DOHH2 (cell line): ENCODE measurements around the gene ARIH2.
A peak's percentile ranks its signal among the peaks of the same experiment; 100 is the strongest.

Experiments
- H3F3A ChIP-seq: fragments of 200-600 bp; sonication (generic), shearing (Covaris generic); 2 replicates; pipeline ENCODE4 v1.6.0; 2016; ENCODE audit warnings: antibody characterized with exemption, mild to moderate bottlenecking; ENCODE audit not compliant: control insufficient read depth, insufficient read depth
- H3K27ac ChIP-seq: fragments of 200-600 bp; sonication (generic); 2 replicates; pipeline ENCODE4 v1.5.1; 2014; ENCODE audit warnings: low read depth, mild to moderate bottlenecking, low read length, moderate library complexity
- H3K27me3 ChIP-seq: fragments of 200-600 bp; sonication (generic); 2 replicates; pipeline ENCODE4 v1.6.1; 2014; ENCODE audit warnings: mild to moderate bottlenecking, low read length, mixed read lengths; ENCODE audit not compliant: control insufficient read depth
- H3K36me3 ChIP-seq: fragments of 200-600 bp; sonication (generic); 2 replicates; pipeline ENCODE4 v1.6.1; 2014; ENCODE audit warnings: mild to moderate bottlenecking, low read length, moderate library complexity, mixed read lengths; ENCODE audit not compliant: control insufficient read depth
- H3K4me1 ChIP-seq: fragments of 200-600 bp; sonication (generic); 2 replicates; pipeline ENCODE4 v1.6.1; 2014; ENCODE audit warnings: mild to moderate bottlenecking, low read length, mixed read lengths; ENCODE audit not compliant: control insufficient read depth
- H3K4me2 ChIP-seq: fragments of 200-600 bp; sonication (generic); 2 replicates; pipeline ENCODE4 v1.6.0; 2014; ENCODE audit warnings: mild to moderate bottlenecking, low read length, moderate library complexity
- H3K4me3 ChIP-seq: fragments of 200-600 bp; sonication (generic); 2 replicates; pipeline ENCODE4 v1.5.1; 2014; ENCODE audit warnings: mild to moderate bottlenecking, low read length, mixed read lengths
- H3K79me2 ChIP-seq: fragments of 200-600 bp; sonication (generic); 2 replicates; pipeline ENCODE4 v1.6.1; 2014; ENCODE audit warnings: mild to moderate bottlenecking, low read length, mixed read lengths; ENCODE audit not compliant: control insufficient read depth
- H3K9me2 ChIP-seq: fragments of 200-600 bp; sonication (generic); replicated peaks from 2 replicates; pipeline ENCODE4 v1.6.1; 2014; ENCODE audit warnings: mild to moderate bottlenecking, low read length, mixed read lengths; ENCODE audit not compliant: control insufficient read depth
- H3K9me3 ChIP-seq: fragments of 200-600 bp; sonication (generic); 2 replicates; pipeline ENCODE4 v1.6.1; 2014; ENCODE audit warnings: antibody characterized with exemption, low read length, mixed read lengths; ENCODE audit not compliant: control insufficient read depth, insufficient read depth
- H4K20me1 ChIP-seq: fragments of 200-600 bp; sonication (generic); 2 replicates; pipeline ENCODE4 v1.6.0; 2014; ENCODE audit warnings: low read depth, mild to moderate bottlenecking, antibody characterized with exemption, low read length, moderate library complexity; ENCODE audit not compliant: control insufficient read depth, insufficient read depth
- EZH2phosphoT487 ChIP-seq: fragments of 200-600 bp; sonication (generic); IDR thresholded peaks from 2 replicates; pipeline ENCODE4 v1.6.1; 2017; ENCODE audit warnings: borderline replicate concordance, mild to moderate bottlenecking, antibody characterized with exemption, low read length, moderate library complexity, mixed read lengths
- TF ChIP-seq, protein P1 (sequence below): fragments of 200-600 bp; sonication (generic); IDR thresholded peaks from one replicate; pipeline ENCODE4 v1.5.1; 2014; ENCODE audit warnings: antibody characterized with exemption, mild to moderate bottlenecking, low read depth, low read length; ENCODE audit not compliant: poor library complexity, severe bottlenecking

ARIH2 gene

DNA sequence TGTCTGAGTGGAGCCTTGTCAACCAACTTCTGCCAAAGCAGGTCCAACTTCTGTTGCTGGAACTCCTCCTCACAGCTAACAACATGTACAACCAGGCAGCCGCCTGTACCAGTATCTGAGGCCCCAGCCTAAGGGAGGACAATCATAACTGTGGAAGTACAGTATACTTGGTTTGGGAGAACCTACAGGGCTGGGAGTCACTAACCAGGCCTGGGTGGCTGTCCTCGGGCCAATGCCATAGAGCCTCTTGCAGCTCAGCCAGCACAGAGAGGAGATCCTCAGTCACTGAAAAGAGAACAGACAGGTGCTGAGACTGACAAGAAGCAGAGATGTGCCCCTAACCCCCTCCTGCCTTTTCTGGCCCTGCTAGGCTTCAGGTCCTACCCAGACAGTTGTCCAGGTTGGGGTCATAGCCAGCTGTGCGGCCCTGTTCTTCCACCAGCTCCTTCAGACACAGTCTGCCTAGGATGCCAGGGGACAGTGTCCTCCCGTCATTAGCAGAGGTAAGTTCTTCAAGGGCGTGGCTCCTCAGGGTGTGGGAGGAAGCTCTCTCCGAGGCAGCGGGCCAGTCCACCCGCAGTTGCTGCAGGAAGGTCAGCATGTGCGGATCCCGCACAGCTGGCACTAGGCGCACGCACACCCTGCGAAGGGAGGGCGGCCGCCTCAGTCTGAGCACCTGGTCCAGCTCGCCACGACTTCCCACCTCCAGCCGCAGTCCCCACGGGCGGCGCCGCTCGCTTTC, 98.8 kb downstream of the ARIH2 start:
- H3K4me3 ChIP-seq, result peak overlapping the region; percentile 92
- H3K36me3 ChIP-seq, result peaks cover 65% of the 10 kb centered on the region
- peaks cover 43% of the 10 kb centered on the region for H3K79me2 ChIP-seq
- H3K9me3 ChIP-seq, result no peaks in the 10 kb centered on the region
- peak overlapping the region; percentile 94 for H3K4me2 ChIP-seq
- H4K20me1 ChIP-seq, result peaks cover 9% of the 10 kb centered on the region; the same call in 1 of the 2 replicates
- H3K9me2 ChIP-seq, result no peaks in the 10 kb centered on the region
- H3K4me1 ChIP-seq, result peaks cover 25% of the 10 kb centered on the region
- no peaks in the 10 kb centered on the region for H3K27me3 ChIP-seq
- H3K27ac ChIP-seq, result peak overlapping the region; percentile 92; the same call in 1 of the 2 replicates
- no peak for TF ChIP-seq EZH2phosphoT487
- TF ChIP-seq, protein P1, sequence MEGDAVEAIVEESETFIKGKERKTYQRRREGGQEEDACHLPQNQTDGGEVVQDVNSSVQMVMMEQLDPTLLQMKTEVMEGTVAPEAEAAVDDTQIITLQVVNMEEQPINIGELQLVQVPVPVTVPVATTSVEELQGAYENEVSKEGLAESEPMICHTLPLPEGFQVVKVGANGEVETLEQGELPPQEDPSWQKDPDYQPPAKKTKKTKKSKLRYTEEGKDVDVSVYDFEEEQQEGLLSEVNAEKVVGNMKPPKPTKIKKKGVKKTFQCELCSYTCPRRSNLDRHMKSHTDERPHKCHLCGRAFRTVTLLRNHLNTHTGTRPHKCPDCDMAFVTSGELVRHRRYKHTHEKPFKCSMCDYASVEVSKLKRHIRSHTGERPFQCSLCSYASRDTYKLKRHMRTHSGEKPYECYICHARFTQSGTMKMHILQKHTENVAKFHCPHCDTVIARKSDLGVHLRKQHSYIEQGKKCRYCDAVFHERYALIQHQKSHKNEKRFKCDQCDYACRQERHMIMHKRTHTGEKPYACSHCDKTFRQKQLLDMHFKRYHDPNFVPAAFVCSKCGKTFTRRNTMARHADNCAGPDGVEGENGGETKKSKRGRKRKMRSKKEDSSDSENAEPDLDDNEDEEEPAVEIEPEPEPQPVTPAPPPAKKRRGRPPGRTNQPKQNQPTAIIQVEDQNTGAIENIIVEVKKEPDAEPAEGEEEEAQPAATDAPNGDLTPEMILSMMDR, result no peak
- H3F3A ChIP-seq, result peaks cover 16% of the 10 kb centered on the region

GRCh38 chr3:49017971-49018706, 99.5 kb downstream of the ARIH2 start, which contains the start of gene DALRD3:
Gene DALRD3 (minus strand): TSS chr3:49018580. CDS start chr3:49018564, 16 bp downstream.
- peaks cover 7% of the 10 kb centered on the region; the same call in 1 of the 2 replicates for H4K20me1 ChIP-seq
- peaks cover 43% of the 10 kb centered on the region for H3K79me2 ChIP-seq
- H3K27ac ChIP-seq, result peak within 1 kb of the TSS; percentile 92
- no peaks in the 10 kb centered on the region for H3K9me2 ChIP-seq
- no peaks in the 10 kb centered on the region for H3K9me3 ChIP-seq
- H3K4me2 ChIP-seq, result peak within 1 kb of the TSS; percentile 94
- H3K4me3 ChIP-seq, result peak within 1 kb of the TSS; percentile 92
- H3K36me3 ChIP-seq, result peaks cover 65% of the 10 kb centered on the region
- TF ChIP-seq EZH2phosphoT487, result no peak
- TF ChIP-seq, protein P1, result no peak
- no peaks in the 10 kb centered on the region for H3K27me3 ChIP-seq
- peaks cover 28% of the 10 kb centered on the region for H3K4me1 ChIP-seq
- peaks cover 19% of the 10 kb centered on the region for H3F3A ChIP-seq

DNA sequence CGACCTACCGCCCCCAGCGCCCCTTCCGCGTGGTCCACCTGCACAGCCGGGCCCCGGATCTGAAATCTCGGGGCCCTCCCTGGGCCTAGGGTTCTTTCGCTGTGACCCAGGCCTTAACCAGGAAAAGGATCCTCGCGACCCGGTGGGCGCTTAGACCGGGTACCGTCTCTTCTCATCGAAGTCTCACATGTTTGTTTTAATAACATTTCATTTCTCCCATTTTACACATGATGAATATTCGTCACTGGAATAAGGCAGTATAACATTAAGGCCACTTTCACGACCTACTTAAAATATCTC, 100.0 kb downstream of the ARIH2 start:
- TF ChIP-seq EZH2phosphoT487, result no peak
- peaks cover 65% of the 10 kb centered on the region for H3K36me3 ChIP-seq
- H3K4me1 ChIP-seq, result peaks cover 33% of the 10 kb centered on the region
- H3F3A ChIP-seq, result peaks cover 21% of the 10 kb centered on the region
- H3K4me3 ChIP-seq, result peak overlapping the region; percentile 92
- no peaks in the 10 kb centered on the region for H3K9me2 ChIP-seq
- H3K9me3 ChIP-seq, result no peaks in the 10 kb centered on the region
- H3K27ac ChIP-seq, result peak overlapping the region; percentile 92
- peaks cover 2% of the 10 kb centered on the region; the same call in 1 of the 2 replicates for H4K20me1 ChIP-seq
- H3K4me2 ChIP-seq, result peak overlapping the region; percentile 94
- no peaks in the 10 kb centered on the region for H3K27me3 ChIP-seq
- H3K79me2 ChIP-seq, result peaks cover 43% of the 10 kb centered on the region

GRCh38 chr3:49019941-49020329, 101.3 kb downstream of the ARIH2 start:
- Histone ChIP-seq H3K4me3 (peak overlapping the region; percentile 92), H3K4me2 (peak overlapping the region; percentile 94), H3F3A (peaks cover 27% of the 10 kb centered on the region), H3K27me3 (no peaks in the 10 kb centered on the region), H3K9me2 (no peaks in the 10 kb centered on the region), H3K4me1 (peaks cover 44% of the 10 kb centered on the region), H3K36me3 (peaks cover 65% of the 10 kb centered on the region), H3K27ac (peak overlapping the region; percentile 92), H3K9me3 (no peaks in the 10 kb centered on the region), H4K20me1 (no peaks in the 10 kb centered on the region), H3K79me2 (peaks cover 53% of the 10 kb centered on the region)
- TF ChIP-seq, protein P1, result no peak
- TF ChIP-seq EZH2phosphoT487, result no peak
